Lower lobe of right lung (tissue), 2 donors: Measurements from ENCODE around the gene EBLN1. TPM values are rescaled to one million over a fixed set of nuclear protein-coding genes. Genes with fewer than 3 reads are reported as not detected.

ENCODE experiments used
- ATAC-seq, 2 donors: fragments of 200-7000 bp; cut with Tn5 transposase; one replicate each; pipeline ENCODE4 v1.9.1; 2020 to 2022; ENCODE audit warnings: mild to moderate bottlenecking in 2 of 2, moderate library complexity in 2 of 2
- DNase-seq: peaks from one replicate; pipeline ENCODE4 v3.0.0-alpha.2; 2020
- H3K27ac ChIP-seq: fragments of 200-600 bp; one replicate; pipeline ENCODE4 v1.8.0; 2022
- H3K27me3 ChIP-seq: fragments of 200-600 bp; one replicate; pipeline ENCODE4 v1.8.0; 2022; ENCODE audit warnings: low read depth
- H3K36me3 ChIP-seq: fragments of 200-600 bp; one replicate; pipeline ENCODE4 v1.8.0; 2022; ENCODE audit warnings: mild to moderate bottlenecking
- H3K4me1 ChIP-seq: fragments of 200-600 bp; one replicate; pipeline ENCODE4 v1.8.0; 2022
- H3K4me3 ChIP-seq: fragments of 200-600 bp; one replicate; pipeline ENCODE4 v1.8.0; 2022; ENCODE audit warnings: mild to moderate bottlenecking
- H3K9me3 ChIP-seq: fragments of 200-600 bp; one replicate; pipeline ENCODE4 v1.8.0; 2022
- CTCF ChIP-seq: fragments of 200-600 bp; IDR thresholded peaks from one replicate; pipeline ENCODE4 v1.8.0; 2022; ENCODE audit warnings: antibody characterized with exemption, mild to moderate bottlenecking
- intact Hi-C: fragments of 100-400 bp; cut with DNase I; formaldehyde crosslinking; loops from one replicate; pipeline ENCODE4 v1.11.0; 2022
- total RNA-seq: library from RNA; stranded (reverse); fragmentation: NEBNext Ultra II Directional; extraction: Animal tissue kit (Norgen Biotek cat#: 25700); gene quantifications from one replicate; pipeline ENCODE4 v1.2.1, GENCODE V29; 2021
- donor health status: DM: no; HTN: yes; CAD: no; lungs with severe emphysema.

Gene EBLN1
- total RNA-seq, 1 donor from 2014 or later = not detected

DNA sequence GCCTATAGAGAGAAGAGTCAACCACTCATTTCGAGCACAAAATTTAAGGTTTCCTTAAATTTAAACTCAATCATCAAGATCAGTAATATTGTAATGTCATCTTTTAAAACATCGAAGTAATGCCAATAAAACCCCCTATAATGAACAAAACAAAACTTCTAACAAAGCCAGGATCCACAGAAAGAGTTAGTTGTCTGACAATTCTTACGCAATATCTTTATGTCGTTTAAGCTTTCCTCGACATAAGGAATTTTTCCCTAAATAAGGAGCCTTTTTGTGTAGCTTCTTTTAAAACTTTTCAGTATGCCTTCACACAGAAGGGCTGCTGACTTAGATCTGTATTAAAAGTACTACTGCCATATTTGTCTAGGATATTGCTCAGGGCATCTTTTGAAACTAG is 7.5 kb downstream of the EBLN1 start:
- Histone ChIP-seq H3K4me1 (no peaks in the 10 kb centered on the region), H3K9me3 (no peaks in the 10 kb centered on the region), H3K27ac (no peak overlapping the region), H3K27me3 (no peaks in the 10 kb centered on the region), H3K36me3 (no peaks in the 10 kb centered on the region), H3K4me3 (no peak overlapping the region)
- DNase-seq (no peak), ATAC-seq (no peak)
- intact Hi-C loops = no loop called here
- no peak for TF ChIP-seq CTCF

DNA sequence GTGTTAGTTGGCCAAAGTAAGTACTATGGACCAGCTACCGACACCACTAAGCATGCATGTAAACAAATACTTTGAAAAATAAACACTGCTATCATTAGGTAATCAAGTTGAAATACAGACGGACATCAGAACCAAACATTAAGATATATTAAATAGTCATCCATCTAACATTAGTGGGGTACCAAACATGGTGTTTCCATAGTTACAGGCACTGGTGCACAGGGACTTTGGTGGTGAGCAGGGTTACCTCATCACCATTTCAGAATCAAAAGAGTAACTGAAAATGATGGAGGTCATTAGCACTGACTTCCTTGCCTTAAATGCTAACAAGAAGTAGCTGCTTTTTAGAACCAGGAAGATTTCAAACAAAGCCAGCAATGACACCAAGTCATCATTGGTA is 23.9 kb downstream of the EBLN1 start:
- Histone ChIP-seq H3K27ac (no peak overlapping the region), H3K9me3 (no peaks in the 10 kb centered on the region), H3K4me1 (no peaks in the 10 kb centered on the region), H3K4me3 (no peak overlapping the region), H3K27me3 (no peaks in the 10 kb centered on the region), H3K36me3 (no peaks in the 10 kb centered on the region)
- ATAC-seq = no peak
- DNase-seq = no peak
- intact Hi-C loops = no loop called here
- no peak for TF ChIP-seq CTCF

DNA sequence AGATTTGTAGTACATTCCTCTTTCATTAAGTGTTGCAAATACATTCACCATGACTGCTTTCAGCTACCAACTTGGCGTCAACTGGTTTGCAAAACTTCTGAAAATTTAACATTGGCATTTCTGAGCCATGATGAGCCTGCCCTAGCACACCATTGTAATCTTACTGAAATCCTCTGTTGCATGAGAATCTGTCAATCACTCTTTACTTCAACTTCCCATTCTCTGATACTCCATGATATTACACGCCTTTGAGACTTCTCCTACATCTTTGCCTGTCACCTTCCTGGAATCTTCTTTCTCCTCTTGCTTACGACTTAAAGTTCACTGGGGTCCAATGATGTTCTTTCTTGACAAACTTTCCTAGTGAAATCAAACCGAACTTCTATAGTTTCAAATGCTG is 32.2 kb downstream of the EBLN1 start:
- DNase-seq = no peak
- no peak for ATAC-seq
- Histone ChIP-seq H3K27ac (no peak overlapping the region), H3K36me3 (no peaks in the 10 kb centered on the region), H3K4me1 (no peaks in the 10 kb centered on the region), H3K4me3 (no peak overlapping the region), H3K9me3 (no peaks in the 10 kb centered on the region), H3K27me3 (peaks cover 3% of the 10 kb centered on the region)
- intact Hi-C loops = no loop called here
- TF ChIP-seq CTCF = no peak

GRCh38 chr10:22183771-22184461 is 33.9 kb downstream of the EBLN1 start:
- no peak for TF ChIP-seq CTCF
- H3K36me3 ChIP-seq = no peaks in the 10 kb centered on the region
- ATAC-seq (no peak), DNase-seq (no peak)
- no peak overlapping the region for H3K27ac ChIP-seq
- H3K27me3 ChIP-seq = peaks cover 3% of the 10 kb centered on the region
- H3K4me1 ChIP-seq = no peaks in the 10 kb centered on the region
- H3K4me3 ChIP-seq = no peak overlapping the region
- intact Hi-C loops = no loop called here
- H3K9me3 ChIP-seq = no peaks in the 10 kb centered on the region

DNA sequence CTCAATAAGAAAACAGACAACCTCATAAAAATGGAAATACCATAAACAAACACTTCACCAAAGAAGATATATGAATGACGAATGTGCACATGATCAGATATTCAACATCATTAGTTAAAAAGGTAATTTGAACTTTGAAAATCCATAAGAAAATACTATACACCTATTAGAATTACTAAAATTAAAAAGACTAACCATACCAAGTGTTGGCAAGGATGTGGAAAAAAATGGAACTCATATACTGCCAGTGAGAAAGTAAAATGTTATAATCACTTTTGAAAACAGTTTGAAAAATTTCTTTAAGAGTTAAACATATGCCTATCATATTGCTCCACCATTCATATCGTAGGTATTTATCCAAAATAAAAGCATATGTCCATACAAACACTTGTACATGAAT is 37.1 kb downstream of the EBLN1 start:
- intact Hi-C loops = no loop called here
- no peaks in the 10 kb centered on the region for H3K9me3 ChIP-seq
- DNase-seq (no peak), ATAC-seq (no peak)
- H3K36me3 ChIP-seq = no peaks in the 10 kb centered on the region
- H3K4me1 ChIP-seq = no peaks in the 10 kb centered on the region
- no peak overlapping the region for H3K27ac ChIP-seq
- H3K4me3 ChIP-seq = no peak overlapping the region
- TF ChIP-seq CTCF = no peak
- H3K27me3 ChIP-seq = peaks cover 3% of the 10 kb centered on the region
